Caco-2 (cell line): ENCODE measurements around the gene SSMEM1. TPM values are rescaled to one million over a fixed set of nuclear protein-coding genes. Genes with fewer than 3 reads are reported as not detected.

Experiments
- BruUV-seq: library from RNA; stranded (reverse); fragments of 400-500 nt; replicated peaks from 2 replicates; lab custom pipeline; 2021; lab: Mats Ljungman, UMichigan
- CTCF ChIA-PET: fragments of 300-600 bp; sonication (Branson Sonifier 250); formaldehyde crosslinking; loops from one replicate; lab custom pipeline; 2022; ENCODE audit warnings: antibody characterized with exemption; lab: Charles Lee
- POLR2A ChIA-PET: fragments of 300-600 bp; sonication (Branson Sonifier 250); formaldehyde crosslinking; loops from one replicate; lab custom pipeline; 2022; ENCODE audit warnings: antibody characterized with exemption; lab: Charles Lee
- DNase-seq, 2 experiments: peaks; one replicate each; pipeline versions ENCODE4 v3.0.0 to v3.0.0-alpha.2; 2020 to 2022
- H3K27me3 ChIP-seq: replicated peaks from 2 replicates; pipeline ENCODE4 v1.6.0; 2011; ENCODE audit warnings: low read length; ENCODE audit not compliant: control insufficient read depth, insufficient read depth
- H3K36me3 ChIP-seq: 2 replicates; pipeline ENCODE4 v1.5.1; 2011; ENCODE audit warnings: low read length; ENCODE audit not compliant: control insufficient read depth, insufficient read depth
- H3K4me1 ChIP-seq: fragments of 250-450 bp; sonication (Bioruptor Pico); 2 replicates; pipeline ENCODE4 v1.5.1; 2020; ENCODE audit warnings: mild to moderate bottlenecking
- H3K4me3 ChIP-seq: 2 replicates; pipeline ENCODE4 v1.5.1; 2011; ENCODE audit warnings: low read depth, mild to moderate bottlenecking, control low read depth, low read length
- H3K9me3 ChIP-seq: fragments of 250-450 bp; sonication (Bioruptor Pico); 2 replicates; pipeline ENCODE4 v1.5.1; 2020; ENCODE audit warnings: mild to moderate bottlenecking, moderate library complexity
- H3K27ac Mint-ChIP-seq: one replicate; pipeline ENCODE4 v1.8.0; 2022; ENCODE audit warnings: mixed read lengths; ENCODE audit not compliant: unreplicated experiment
- H3K27me3 Mint-ChIP-seq: one replicate; pipeline ENCODE4 v1.8.0; 2022; ENCODE audit warnings: mixed read lengths; ENCODE audit not compliant: insufficient read depth, unreplicated experiment
- H3K36me3 Mint-ChIP-seq: one replicate; pipeline ENCODE4 v1.8.0; 2022; ENCODE audit warnings: mild to moderate bottlenecking, mixed read lengths; ENCODE audit not compliant: insufficient read depth, unreplicated experiment
- H3K4me1 Mint-ChIP-seq: one replicate; pipeline ENCODE4 v1.8.0; 2022; ENCODE audit warnings: low read depth, mixed read lengths; ENCODE audit not compliant: unreplicated experiment
- H3K4me3 Mint-ChIP-seq: one replicate; pipeline ENCODE4 v1.8.0; 2022; ENCODE audit warnings: mild to moderate bottlenecking, moderate library complexity, mixed read lengths; ENCODE audit not compliant: unreplicated experiment
- H3K9me3 Mint-ChIP-seq: one replicate; pipeline ENCODE4 v1.8.0; 2022; ENCODE audit warnings: mixed read lengths; ENCODE audit not compliant: unreplicated experiment
- intact Hi-C: fragments of 100-400 bp; cut with micrococcal nuclease; formaldehyde crosslinking; loops from one replicate; pipeline ENCODE4 v1.10.0; 2022; ENCODE audit not compliant: unreplicated experiment
- total RNA-seq: library from RNA; stranded (reverse); gene quantifications from 2 replicates; pipeline ENCODE4 v1.2.3, GENCODE V29; 2022
- TF ChIP-seq, protein P1 (sequence below), 2 experiments: fragments of 200-600 bp in 1 of 2; IDR thresholded peaks; 1 replicate in 1 of 2; 2 replicates in 1 of 2; pipeline versions ENCODE4 v1.5.1 to v1.8.0; 2011 to 2022; ENCODE audit warnings: antibody characterized with exemption in 1 of 2, control low read depth in 1 of 2, inconsistent platforms in 1 of 2, low read depth in 1 of 2, low read length in 1 of 2, mild to moderate bottlenecking in 1 of 2, moderate library complexity in 1 of 2; ENCODE audit not compliant: insufficient read depth in 1 of 2, severe bottlenecking in 1 of 2, unreplicated experiment in 1 of 2

SSMEM1 gene
- total RNA-seq, 1 experiment from 2014 or later, result not detected

- H3K36me3 ChIP-seq, result no peaks in the 10 kb centered on the region
- H3K9me3 Mint-ChIP-seq, result no peaks in the 10 kb centered on the region
- ChIA-PET POLR2A (interaction anchor here (0.6 to 1.7 kb wide), 11 partner anchors 18 to 328 kb away, joined by 3 to 23 read pairs (median 3); partner anchors contain the start of genes CEP41 and KLHDC10), CTCF (interaction anchor here (0.6 to 1.4 kb wide), 6 partner anchors 12 to 381 kb away, joined by 3 to 5 read pairs (median 4); partner anchors contain the start of gene KLHDC10)
- H3K4me3 ChIP-seq, result peak within 1 kb of the TSS; percentile 62
- H3K27ac Mint-ChIP-seq, result peak within 1 kb of the TSS; percentile 99
- H3K4me3 Mint-ChIP-seq, result peak within 1 kb of the TSS; percentile 98
- no peaks in the 10 kb centered on the region for H3K9me3 ChIP-seq
- TF ChIP-seq, protein P1, sequence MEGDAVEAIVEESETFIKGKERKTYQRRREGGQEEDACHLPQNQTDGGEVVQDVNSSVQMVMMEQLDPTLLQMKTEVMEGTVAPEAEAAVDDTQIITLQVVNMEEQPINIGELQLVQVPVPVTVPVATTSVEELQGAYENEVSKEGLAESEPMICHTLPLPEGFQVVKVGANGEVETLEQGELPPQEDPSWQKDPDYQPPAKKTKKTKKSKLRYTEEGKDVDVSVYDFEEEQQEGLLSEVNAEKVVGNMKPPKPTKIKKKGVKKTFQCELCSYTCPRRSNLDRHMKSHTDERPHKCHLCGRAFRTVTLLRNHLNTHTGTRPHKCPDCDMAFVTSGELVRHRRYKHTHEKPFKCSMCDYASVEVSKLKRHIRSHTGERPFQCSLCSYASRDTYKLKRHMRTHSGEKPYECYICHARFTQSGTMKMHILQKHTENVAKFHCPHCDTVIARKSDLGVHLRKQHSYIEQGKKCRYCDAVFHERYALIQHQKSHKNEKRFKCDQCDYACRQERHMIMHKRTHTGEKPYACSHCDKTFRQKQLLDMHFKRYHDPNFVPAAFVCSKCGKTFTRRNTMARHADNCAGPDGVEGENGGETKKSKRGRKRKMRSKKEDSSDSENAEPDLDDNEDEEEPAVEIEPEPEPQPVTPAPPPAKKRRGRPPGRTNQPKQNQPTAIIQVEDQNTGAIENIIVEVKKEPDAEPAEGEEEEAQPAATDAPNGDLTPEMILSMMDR (IDR thresholded peaks at IDR 0.05; ENCODE audit: insufficient read depth in 1 of 2, low read depth in 1 of 2, low read length in 1 of 2, severe bottlenecking in 1 of 2, unreplicated experiment in 1 of 2), result no peak
- DNase-seq, result peak; percentile 98
- no peaks in the 10 kb centered on the region for H3K4me1 Mint-ChIP-seq
- BruUV-seq, result TSS peak; percentile 93
- peaks cover 7% of the 10 kb centered on the region for H3K4me1 ChIP-seq
- intact Hi-C loops, result loop anchor here (1.0 kb wide), 1 partner anchor 135 kb away; the partner anchor contains the start of gene KLHDC10
- peaks cover 39% of the 10 kb centered on the region for H3K36me3 Mint-ChIP-seq
- H3K27me3 Mint-ChIP-seq, result no peaks in the 10 kb centered on the region
- no peaks in the 10 kb centered on the region for H3K27me3 ChIP-seq
These were observed 2.3 kb upstream of the SSMEM1 start, which contains the start of gene TMEM209 for GRCh38 chr7:130205084-130205947. Gene TMEM209 (minus strand): TSS chr7:130205406. CDS start chr7:130205375, 31 bp downstream.

DNA sequence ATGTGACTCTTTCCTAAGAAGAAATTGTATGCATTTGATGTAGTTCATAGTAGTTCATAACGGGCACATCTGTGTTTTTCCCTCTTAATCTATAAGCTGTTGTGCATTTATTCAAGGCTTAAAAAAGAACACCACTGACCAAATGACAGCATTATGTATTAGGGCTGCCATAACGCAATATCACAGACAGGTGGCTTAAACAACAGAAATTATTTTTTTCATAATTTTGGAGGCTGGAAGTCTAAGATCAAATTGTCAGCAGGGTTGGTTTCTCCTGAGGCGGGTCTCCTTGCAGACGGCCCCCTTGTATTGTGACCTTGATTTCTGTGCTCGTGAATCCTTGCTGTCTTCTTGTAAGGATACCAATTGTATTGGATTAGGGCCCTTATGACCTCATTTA lies 627 bp upstream of the SSMEM1 start:
- Mint-ChIP-seq H3K9me3 (no peaks in the 10 kb centered on the region), H3K4me3 (no peak overlapping the region), H3K27me3 (no peaks in the 10 kb centered on the region), H3K27ac (no peak overlapping the region), H3K36me3 (peaks cover 22% of the 10 kb centered on the region), H3K4me1 (no peaks in the 10 kb centered on the region)
- TF ChIP-seq, protein P1 (IDR thresholded peaks at IDR 0.05; ENCODE audit: insufficient read depth in 1 of 2, low read depth in 1 of 2, low read length in 1 of 2, severe bottlenecking in 1 of 2, unreplicated experiment in 1 of 2), result no peak
- Histone ChIP-seq H3K9me3 (no peaks in the 10 kb centered on the region), H3K27me3 (no peaks in the 10 kb centered on the region), H3K4me1 (peaks cover 7% of the 10 kb centered on the region), H3K4me3 (no peak overlapping the region), H3K36me3 (no peaks in the 10 kb centered on the region)
- CTCF ChIA-PET, result no interaction called here
- POLR2A ChIA-PET, result no interaction called here
- BruUV-seq, result no TSS peak
- intact Hi-C loops, result no loop called here
- no peak for DNase-seq

- no TSS peak for BruUV-seq
- no peaks in the 10 kb centered on the region for H3K27me3 Mint-ChIP-seq
- intact Hi-C loops, result no loop called here
- no peaks in the 10 kb centered on the region for H3K9me3 ChIP-seq
- H3K27ac Mint-ChIP-seq, result no peak overlapping the region
- H3K36me3 ChIP-seq, result no peaks in the 10 kb centered on the region
- no peaks in the 10 kb centered on the region for H3K27me3 ChIP-seq
- CTCF ChIA-PET, result no interaction called here
- H3K36me3 Mint-ChIP-seq, result peaks cover 11% of the 10 kb centered on the region
- H3K4me3 ChIP-seq, result no peak overlapping the region
- DNase-seq, result no peak
- peaks cover 7% of the 10 kb centered on the region for H3K4me1 ChIP-seq
- TF ChIP-seq, protein P1 (IDR thresholded peaks at IDR 0.05; ENCODE audit: insufficient read depth in 1 of 2, low read depth in 1 of 2, low read length in 1 of 2, severe bottlenecking in 1 of 2, unreplicated experiment in 1 of 2), result no peak
- no peaks in the 10 kb centered on the region for H3K4me1 Mint-ChIP-seq
- no peaks in the 10 kb centered on the region for H3K9me3 Mint-ChIP-seq
- H3K4me3 Mint-ChIP-seq, result no peak overlapping the region
- POLR2A ChIA-PET, result no interaction called here
These were observed 856 bp downstream of the SSMEM1 start for GRCh38 chr7:130208516-130208915.
